Prostate gland (tissue), 2 donors: Measurements from ENCODE around the gene PGGHG. TPM values are rescaled to one million over a fixed set of nuclear protein-coding genes. Genes with fewer than 3 reads are reported as not detected.

Experiments used
- DNase-seq: peaks from one replicate; pipeline ENCODE4 v3.0.0-alpha.2; 2019; ENCODE audit warnings: low spot score
- H3K27ac ChIP-seq, 2 donors: fragments of 200-600 bp; sonication (generic); 2 replicates each; pipeline ENCODE4 v1.5.1; 2017 to 2019
- H3K27me3 ChIP-seq: fragments of 200-600 bp; sonication (generic); replicated peaks from 2 replicates; pipeline ENCODE4 v1.5.1; 2019; ENCODE audit not compliant: insufficient read depth
- H3K36me3 ChIP-seq, 2 donors: fragments of 200-600 bp; sonication (generic); 1 replicate in 1 of 2; 2 replicates in 1 of 2; pipeline versions ENCODE4 v1.5.1 to v1.8.1; 2017 to 2019
- H3K4me1 ChIP-seq: fragments of 200-600 bp; sonication (generic); replicated peaks from 2 replicates; pipeline ENCODE4 v1.5.1; 2019
- H3K4me3 ChIP-seq, 2 donors: fragments of 200-600 bp; sonication (generic); 2 replicates each; pipeline ENCODE4 v1.5.1; 2017 to 2019
- H3K9me3 ChIP-seq: fragments of 200-600 bp; sonication (generic); 2 replicates; pipeline ENCODE4 v1.5.1; 2017
- POLR2A ChIP-seq: fragments of 450-650 bp; IDR thresholded peaks from one replicate; pipeline ENCODE4 v1.6.1; 2016; ENCODE audit warnings: antibody characterized with exemption, mild to moderate bottlenecking
- POLR2AphosphoS5 ChIP-seq: sonication (generic); formaldehyde crosslinking; IDR thresholded peaks from one replicate; pipeline ENCODE4 v1.6.1; 2017; ENCODE audit warnings: antibody characterized with exemption
- WGBS: methylation state at CpG from one replicate; pipeline ENCODE4 v1.1.5; 2018; 5-methylcytosine and 5-hydroxymethylcytosine counted together
- intact Hi-C: fragments of 100-400 bp; cut with DNase I; formaldehyde crosslinking; loops from one replicate; pipeline ENCODE4 v1.14.2; 2022
- total RNA-seq, 2 donors: library from RNA; depleted of rRNA; stranded (reverse); fragments of >200 nt; gene quantifications; one replicate each; pipeline ENCODE4 v1.1.0, GENCODE V29; 2016
- TF ChIP-seq, protein P1 (sequence below), 4 experiments: fragments of 200-600 bp in 2 of 4; fragments of 450-650 bp in 2 of 4; sonication (generic) in 2 of 4; IDR thresholded peaks; 1 replicate in 3 of 4; 2 replicates in 1 of 4; pipeline ENCODE4 v1.5.1; 2016 to 2019; ENCODE audit warnings: antibody characterized with exemption in 4 of 4, mild to moderate bottlenecking in 2 of 4, moderate library complexity in 2 of 4

PGGHG gene
- total RNA-seq, 2 donors from 2014 or later = 18.4 to 63.1 TPM

DNA sequence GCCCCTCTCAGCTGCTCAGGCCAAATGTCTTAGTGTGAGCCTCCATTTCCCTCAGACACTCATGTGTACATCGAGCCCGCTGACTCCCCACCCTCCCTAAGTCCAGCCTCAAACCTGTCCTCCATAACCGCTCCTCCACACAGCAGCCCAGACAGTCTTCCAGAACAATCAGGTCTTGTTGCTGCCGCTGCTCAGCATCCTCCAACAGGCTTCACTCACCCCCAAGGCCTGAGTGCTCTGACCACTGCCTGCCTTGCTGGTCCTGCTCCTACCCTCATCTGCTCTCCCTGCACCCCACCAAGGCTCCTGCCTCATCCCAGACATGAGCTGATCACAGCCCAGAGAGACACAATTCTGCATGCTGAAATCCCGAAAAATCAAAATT lies 35.0 kb upstream of the PGGHG start:
- Histone ChIP-seq H3K27ac (no peak overlapping the region), H3K27me3 (no peaks in the 10 kb centered on the region), H3K4me1 (no peaks in the 10 kb centered on the region), H3K9me3 (no peaks in the 10 kb centered on the region), H3K36me3 (peaks cover 0 to 4% of the 10 kb centered on the region in 2 donors), H3K4me3 (no peak overlapping the region)
- DNase-seq = no peak
- TF ChIP-seq, protein P1, sequence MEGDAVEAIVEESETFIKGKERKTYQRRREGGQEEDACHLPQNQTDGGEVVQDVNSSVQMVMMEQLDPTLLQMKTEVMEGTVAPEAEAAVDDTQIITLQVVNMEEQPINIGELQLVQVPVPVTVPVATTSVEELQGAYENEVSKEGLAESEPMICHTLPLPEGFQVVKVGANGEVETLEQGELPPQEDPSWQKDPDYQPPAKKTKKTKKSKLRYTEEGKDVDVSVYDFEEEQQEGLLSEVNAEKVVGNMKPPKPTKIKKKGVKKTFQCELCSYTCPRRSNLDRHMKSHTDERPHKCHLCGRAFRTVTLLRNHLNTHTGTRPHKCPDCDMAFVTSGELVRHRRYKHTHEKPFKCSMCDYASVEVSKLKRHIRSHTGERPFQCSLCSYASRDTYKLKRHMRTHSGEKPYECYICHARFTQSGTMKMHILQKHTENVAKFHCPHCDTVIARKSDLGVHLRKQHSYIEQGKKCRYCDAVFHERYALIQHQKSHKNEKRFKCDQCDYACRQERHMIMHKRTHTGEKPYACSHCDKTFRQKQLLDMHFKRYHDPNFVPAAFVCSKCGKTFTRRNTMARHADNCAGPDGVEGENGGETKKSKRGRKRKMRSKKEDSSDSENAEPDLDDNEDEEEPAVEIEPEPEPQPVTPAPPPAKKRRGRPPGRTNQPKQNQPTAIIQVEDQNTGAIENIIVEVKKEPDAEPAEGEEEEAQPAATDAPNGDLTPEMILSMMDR (IDR thresholded peaks at IDR 0.05) = no peak
- 87% methylated on average over 5 of the region's 5 CpGs for WGBS
- intact Hi-C loops = no loop called here

- WGBS = 61% methylated on average over 3 of the region's 3 CpGs
- H3K4me1 ChIP-seq = no peaks in the 10 kb centered on the region
- no peak overlapping the region for H3K4me3 ChIP-seq
- no peaks in the 10 kb centered on the region for H3K9me3 ChIP-seq
- intact Hi-C loops = no loop called here
- DNase-seq = no peak
- TF ChIP-seq, protein P1 (IDR thresholded peaks at IDR 0.05) = no peak
- TF ChIP-seq POLR2A (no peak), POLR2AphosphoS5 (no peak)
- H3K27me3 ChIP-seq = no peaks in the 10 kb centered on the region
- no peaks in the 10 kb centered on the region for H3K36me3 ChIP-seq
- no peak overlapping the region for H3K27ac ChIP-seq
Measured at GRCh38 chr11:255176-255575, 33.8 kb upstream of the PGGHG start.

DNA sequence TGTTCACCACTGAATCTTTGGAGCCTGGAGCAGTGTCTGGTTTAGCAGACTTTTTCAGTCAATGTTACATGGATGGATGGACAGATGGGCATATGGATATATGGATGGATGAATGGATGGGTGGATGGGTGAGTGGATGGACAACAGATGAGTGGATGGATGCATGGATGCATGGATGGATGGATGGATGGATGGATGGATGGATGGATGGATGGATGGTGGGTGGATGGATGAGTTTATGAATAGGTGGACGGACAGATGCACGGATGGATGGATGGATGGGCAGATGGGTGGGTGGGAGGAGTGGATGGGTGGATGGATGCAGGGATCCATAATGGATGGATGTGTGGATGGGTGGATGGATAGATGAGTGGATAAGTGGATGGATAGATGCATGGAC lies 33.1 kb upstream of the PGGHG start:
- no peaks in the 10 kb centered on the region for H3K9me3 ChIP-seq
- 93% methylated on average over 2 of the region's 2 CpGs for WGBS
- H3K27me3 ChIP-seq = no peaks in the 10 kb centered on the region
- no peak overlapping the region for H3K4me3 ChIP-seq
- no peak overlapping the region for H3K27ac ChIP-seq
- H3K36me3 ChIP-seq = no peaks in the 10 kb centered on the region
- TF ChIP-seq POLR2AphosphoS5 (no peak), POLR2A (no peak)
- TF ChIP-seq, protein P1 (IDR thresholded peaks at IDR 0.05) = no peak
- intact Hi-C loops = no loop called here
- DNase-seq = no peak
- no peaks in the 10 kb centered on the region for H3K4me1 ChIP-seq

GRCh38 chr11:256952-257737 lies 31.8 kb upstream of the PGGHG start:
- TF ChIP-seq POLR2A = no peak
- TF ChIP-seq, protein P1 (IDR thresholded peaks at IDR 0.05) = no peak
- TF ChIP-seq POLR2AphosphoS5 = no peak
- Histone ChIP-seq H3K9me3 (no peaks in the 10 kb centered on the region), H3K4me3 (no peak overlapping the region), H3K27ac (no peak overlapping the region), H3K4me1 (no peaks in the 10 kb centered on the region), H3K27me3 (no peaks in the 10 kb centered on the region), H3K36me3 (no peaks in the 10 kb centered on the region)
- intact Hi-C loops = no loop called here
- 85% methylated on average over 14 of the region's 14 CpGs for WGBS
- DNase-seq = no peak

DNA sequence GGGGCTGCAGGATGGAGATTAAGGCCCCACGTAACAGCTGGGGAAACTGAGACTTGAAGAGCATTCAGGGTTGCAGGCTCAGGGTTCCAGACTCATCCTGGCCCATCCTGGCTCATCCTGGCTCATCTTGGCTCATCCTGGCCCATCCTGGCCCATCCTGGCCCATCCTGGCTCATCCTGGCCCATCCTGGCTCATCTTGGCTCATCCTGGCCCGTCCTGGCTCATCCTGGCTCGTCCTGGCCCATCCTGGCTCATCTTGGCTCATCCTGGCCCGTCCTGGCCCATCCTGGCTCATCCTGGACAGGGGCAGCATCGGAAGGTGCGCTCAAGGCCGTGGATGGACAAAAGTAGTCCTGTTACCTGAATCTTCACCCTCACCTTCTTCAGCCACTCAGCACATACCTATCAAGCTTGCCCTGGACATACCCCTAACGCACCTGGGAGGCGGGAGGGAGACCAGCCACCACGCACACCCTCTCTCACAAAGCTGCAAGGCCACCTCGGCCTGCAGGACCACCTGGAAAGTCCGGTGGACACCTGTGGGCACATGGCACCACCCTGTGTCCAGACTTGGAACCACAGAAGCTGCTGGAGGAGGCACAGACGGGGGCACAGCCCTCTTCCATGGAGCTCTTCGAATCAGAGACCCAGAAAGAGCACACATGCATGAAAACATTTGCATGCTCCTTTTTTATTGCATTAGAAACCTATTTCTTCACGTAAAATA lies 31.0 kb upstream of the PGGHG start:
- no peaks in the 10 kb centered on the region for H3K9me3 ChIP-seq
- H3K4me3 ChIP-seq = no peak overlapping the region
- 70% methylated on average over 15 of the region's 15 CpGs for WGBS
- H3K27me3 ChIP-seq = no peaks in the 10 kb centered on the region
- H3K36me3 ChIP-seq = no peaks in the 10 kb centered on the region
- no peak for DNase-seq
- intact Hi-C loops = no loop called here
- H3K4me1 ChIP-seq = no peaks in the 10 kb centered on the region
- H3K27ac ChIP-seq = no peak overlapping the region
- TF ChIP-seq POLR2AphosphoS5 (no peak), POLR2A (no peak)
- TF ChIP-seq, protein P1 (IDR thresholded peaks at IDR 0.05) = peak in 2 of 4 experiments; percentile 12 to 29
